H9 (cell line): ENCODE data around the gene PCCA. TPM values are rescaled to one million over a fixed set of nuclear protein-coding genes. Genes with fewer than 3 reads are reported as not detected.
"Not testable (repeated sequence)": the region's sequence is repeated elsewhere in the genome, so short reads cannot be mapped to it uniquely, and the experiment has no call there.

Source experiments
- DNase-seq: peaks from one replicate; pipeline ENCODE4 v3.0.0-alpha.2; 2017
- H2AFZ ChIP-seq: one replicate; pipeline ENCODE4 v1.6.1; 2013; ENCODE audit warnings: mild to moderate bottlenecking, low read length, control low read depth, moderate library complexity
- H2AK5ac ChIP-seq: 2 replicates; pipeline ENCODE4 v1.6.1; 2013; ENCODE audit warnings: low read length, control low read depth, mixed read lengths; ENCODE audit not compliant: insufficient read length
- H2BK120ac ChIP-seq: one replicate; pipeline ENCODE4 v1.6.1; 2013; ENCODE audit warnings: low read depth, mild to moderate bottlenecking, low read length, control low read depth, inconsistent platforms; ENCODE audit not compliant: poor library complexity, severe bottlenecking
- H2BK12ac ChIP-seq: 2 replicates; pipeline ENCODE4 v1.6.1; 2013; ENCODE audit warnings: low read length, control low read depth, mixed read lengths, low read depth; ENCODE audit not compliant: insufficient read length
- H2BK15ac ChIP-seq: 2 replicates; pipeline ENCODE4 v1.6.1; 2013; ENCODE audit warnings: low read depth, low read length, control low read depth
- H2BK20ac ChIP-seq: one replicate; pipeline ENCODE4 v1.6.1; 2013; ENCODE audit warnings: low read depth, mild to moderate bottlenecking, low read length, control low read depth, inconsistent platforms; ENCODE audit not compliant: poor library complexity, severe bottlenecking
- H2BK5ac ChIP-seq: 2 replicates; pipeline ENCODE4 v1.6.1; 2013; ENCODE audit warnings: low read length, control low read depth, mixed read lengths; ENCODE audit not compliant: insufficient read length
- H3K14ac ChIP-seq: 2 replicates; pipeline ENCODE4 v1.6.1; 2013; ENCODE audit warnings: low read length, control low read depth; ENCODE audit not compliant: insufficient read depth
- H3K18ac ChIP-seq: 2 replicates; pipeline ENCODE4 v1.6.1; 2013; ENCODE audit warnings: low read depth, mild to moderate bottlenecking, mixed read lengths, low read length, control low read depth; ENCODE audit not compliant: insufficient read length
- H3K23ac ChIP-seq: 2 replicates; pipeline ENCODE4 v1.6.1; 2013; ENCODE audit warnings: low read length, control low read depth, mixed read lengths, low read depth; ENCODE audit not compliant: insufficient read length
- H3K23me2 ChIP-seq: 2 replicates; pipeline ENCODE4 v1.6.1; 2013; ENCODE audit warnings: low read depth, mild to moderate bottlenecking, mixed read lengths, low read length, control low read depth; ENCODE audit not compliant: insufficient read length, poor library complexity, severe bottlenecking
- H3K27ac ChIP-seq: 2 replicates; pipeline ENCODE4 v1.5.1; 2013; ENCODE audit warnings: low read length, control low read depth, mixed read lengths, low read depth; ENCODE audit not compliant: insufficient read length
- H3K27me3 ChIP-seq: 2 replicates; pipeline ENCODE4 v1.6.1; 2013; ENCODE audit warnings: low read length, control low read depth, inconsistent platforms; ENCODE audit not compliant: insufficient read depth
- H3K4ac ChIP-seq: 2 replicates; pipeline ENCODE4 v1.6.1; 2013; ENCODE audit warnings: low read depth, mild to moderate bottlenecking, control low read depth, inconsistent platforms, low read length, moderate library complexity
- H3K4me1 ChIP-seq: 2 replicates; pipeline ENCODE4 v1.6.1; 2013; ENCODE audit warnings: low read length, control low read depth, inconsistent platforms; ENCODE audit not compliant: insufficient read depth
- H3K4me2 ChIP-seq: 2 replicates; pipeline ENCODE4 v1.6.1; 2013; ENCODE audit warnings: low read length, control low read depth, mixed read lengths; ENCODE audit not compliant: insufficient read length, insufficient read depth
- H3K56ac ChIP-seq: 2 replicates; pipeline ENCODE4 v1.6.1; 2013; ENCODE audit warnings: low read depth, mild to moderate bottlenecking, mixed read lengths, low read length, control low read depth; ENCODE audit not compliant: insufficient read length
- H3K79me1 ChIP-seq: 2 replicates; pipeline ENCODE4 v1.6.1; 2013; ENCODE audit warnings: low read depth, mild to moderate bottlenecking, moderate library complexity, low read length, control low read depth, inconsistent platforms; ENCODE audit not compliant: insufficient read depth, poor library complexity, severe bottlenecking
- H3K79me2 ChIP-seq: 2 replicates; pipeline ENCODE4 v1.6.1; 2013; ENCODE audit warnings: low read length, control low read depth, inconsistent platforms; ENCODE audit not compliant: insufficient read depth
- H3K9ac ChIP-seq: 2 replicates; pipeline ENCODE4 v1.6.1; 2013; ENCODE audit warnings: low read length, control low read depth, mixed read lengths; ENCODE audit not compliant: insufficient read length; ENCODE audit errors: extremely low read depth
- H3K9me3 ChIP-seq: one replicate; pipeline ENCODE4 v1.6.1; 2013; ENCODE audit warnings: low read depth, low read length, inconsistent platforms; ENCODE audit not compliant: control insufficient read depth
- H3T11ph ChIP-seq: one replicate; pipeline ENCODE4 v1.6.1; 2013; ENCODE audit warnings: mild to moderate bottlenecking, low read length, control low read depth, inconsistent platforms
- H4K20me1 ChIP-seq: one replicate; pipeline ENCODE4 v1.6.1; 2013; ENCODE audit not compliant: control insufficient read depth, insufficient read length, insufficient read depth
- H4K5ac ChIP-seq: 2 replicates; pipeline ENCODE4 v1.6.1; 2013; ENCODE audit warnings: low read depth, mild to moderate bottlenecking, mixed read lengths, low read length, control low read depth; ENCODE audit not compliant: insufficient read length
- H4K8ac ChIP-seq: replicated peaks from 2 replicates; pipeline ENCODE4 v1.6.1; 2013; ENCODE audit warnings: low read length, control low read depth, mixed read lengths, low read depth; ENCODE audit not compliant: insufficient read length
- H4K91ac ChIP-seq: 2 replicates; pipeline ENCODE4 v1.6.1; 2013; ENCODE audit warnings: low read depth, mild to moderate bottlenecking, moderate library complexity, mixed read lengths, low read length, control low read depth; ENCODE audit not compliant: insufficient read length
- H3K27ac Mint-ChIP-seq, 3 experiments: 2 replicates in 2 of 3; 3 replicates in 1 of 3; pipeline ENCODE4 v1.8.0; 2020 to 2021; ENCODE audit warnings: mixed read lengths in 3 of 3, mild to moderate bottlenecking in 1 of 3, moderate library complexity in 1 of 3
- H3K27me3 Mint-ChIP-seq: 2 replicates; pipeline ENCODE4 v1.8.0; 2021; ENCODE audit warnings: low read depth, mild to moderate bottlenecking, moderate library complexity, mixed read lengths
- H3K36me3 Mint-ChIP-seq, 3 experiments: 2 replicates in 2 of 3; 3 replicates in 1 of 3; pipeline ENCODE4 v1.8.0; 2020 to 2021; ENCODE audit warnings: low read depth in 3 of 3, mixed read lengths in 3 of 3; ENCODE audit not compliant: insufficient read depth in 1 of 3
- H3K4me1 Mint-ChIP-seq, 2 experiments: 2 replicates each; pipeline ENCODE4 v1.8.0; 2020; ENCODE audit warnings: mixed read lengths in 2 of 2
- H3K4me3 Mint-ChIP-seq, 2 experiments: 2 replicates in 1 of 2; 3 replicates in 1 of 2; pipeline ENCODE4 v1.8.0; 2020 to 2021; ENCODE audit warnings: mild to moderate bottlenecking in 2 of 2, mixed read lengths in 2 of 2, moderate library complexity in 1 of 2
- H3K9me3 Mint-ChIP-seq, 2 experiments: 2 replicates in 1 of 2; 3 replicates in 1 of 2; pipeline ENCODE4 v1.8.0; 2020; ENCODE audit warnings: mild to moderate bottlenecking in 2 of 2, mixed read lengths in 2 of 2, moderate library complexity in 1 of 2
- CTCF ChIP-seq: fragments of 200-600 bp; sonication (generic); conservative IDR thresholded peaks from 3 replicates; pipeline ENCODE4 v1.8.0; 2021; ENCODE audit warnings: antibody characterized with exemption, mild to moderate bottlenecking
- WGBS: extraction: QIAGEN DNeasy Blood & Tissue Kit; methylation state at CpG from one replicate; pipeline ENCODE4 v1.1.7; 2013; ENCODE audit warnings: missing lambda C conversion rate, low lambda C conversion rate, mixed read lengths; ENCODE audit not compliant: insufficient read length; ENCODE audit errors: extremely low coverage; 5-methylcytosine and 5-hydroxymethylcytosine counted together
- total RNA-seq: library from RNA; stranded (reverse); gene quantifications from 2 replicates; pipeline ENCODE4 v1.2.1, GENCODE V29; 2021

The PCCA gene
- total RNA-seq, 1 experiment from 2014 or later = 56.5 TPM

- Histone ChIP-seq H3K23me2 (no peaks in the 10 kb centered on the region), H3K27me3 (no peaks in the 10 kb centered on the region), H3K23ac (no peak overlapping the region), H3K9me3 (no peaks in the 10 kb centered on the region), H2BK12ac (no peak overlapping the region), H2AFZ (no peak overlapping the region), H3K4me1 (no peaks in the 10 kb centered on the region; the same call in 1 of the 2 replicates), H4K8ac (no peak overlapping the region), H3K79me2 (no peaks in the 10 kb centered on the region), H3T11ph (no peak overlapping the region), H3K9ac (no peak overlapping the region), H3K14ac (no peak overlapping the region), H2AK5ac (no peak overlapping the region), H2BK120ac (no peak overlapping the region), H3K56ac (no peak overlapping the region), H3K4ac (no peak overlapping the region), H3K18ac (no peak overlapping the region), H2BK15ac (no peak overlapping the region), H3K4me2 (no peak overlapping the region), H3K27ac (no peak overlapping the region), H4K5ac (no peak overlapping the region), H2BK5ac (no peak overlapping the region), H2BK20ac (no peak overlapping the region), H4K91ac (no peak overlapping the region), H4K20me1 (no peaks in the 10 kb centered on the region), H3K79me1 (no peaks in the 10 kb centered on the region)
- peaks cover 22 to 36% (median 34%) of the 10 kb centered on the region in 3 experiments for H3K36me3 Mint-ChIP-seq
- WGBS = no CpG with 5 or more reads among the region's 1 CpG
- no peaks in the 10 kb centered on the region for H3K27me3 Mint-ChIP-seq
- H3K4me3 Mint-ChIP-seq = no peak overlapping the region
- no peak for DNase-seq
- peaks cover 20% of the 10 kb centered on the region in 2 experiments for H3K4me1 Mint-ChIP-seq
- no peak for TF ChIP-seq CTCF
- peaks cover 2 to 7% of the 10 kb centered on the region in 2 experiments; a peak in 3 of 5 replicates for H3K9me3 Mint-ChIP-seq
- no peak overlapping the region for H3K27ac Mint-ChIP-seq
Measured at GRCh38 chr13:100315522-100315921, 226.6 kb downstream of the PCCA start.

- H2BK20ac ChIP-seq, DNase-seq, H2BK15ac ChIP-seq, H3K79me1 ChIP-seq, H3K4me3 Mint-ChIP-seq, H3K27ac ChIP-seq, H3K23me2 ChIP-seq, H3K9ac ChIP-seq, H3T11ph ChIP-seq, H4K91ac ChIP-seq, H4K5ac ChIP-seq, H2BK5ac ChIP-seq, H4K20me1 ChIP-seq, H3K56ac ChIP-seq, H2BK12ac ChIP-seq, H3K9me3 Mint-ChIP-seq, H3K23ac ChIP-seq, H3K4me2 ChIP-seq, H3K18ac ChIP-seq, H2BK120ac ChIP-seq, H4K8ac ChIP-seq, H3K27me3 ChIP-seq, H2AK5ac ChIP-seq, H3K27ac Mint-ChIP-seq, H3K27me3 Mint-ChIP-seq, H3K79me2 ChIP-seq, H3K14ac ChIP-seq, H3K9me3 ChIP-seq, H3K4me1 ChIP-seq, H2AFZ ChIP-seq, H3K4ac ChIP-seq: not testable (repeated sequence)
- WGBS = no CpG with 5 or more reads among the region's 3 CpGs
- Mint-ChIP-seq H3K36me3 (peaks cover 18 to 44% (median 42%) of the 10 kb centered on the region in 3 experiments), H3K4me1 (peaks cover 13 to 17% of the 10 kb centered on the region in 2 experiments)
Measured at GRCh38 chr13:100318473-100318872, 229.6 kb downstream of the PCCA start.
